LNCaP clone FGC (cell line): Measurements from ENCODE around the gene GHRL.
A peak's percentile ranks its signal among the peaks of the same experiment; 100 is the strongest.
"Not testable (repeated sequence)": the region's sequence is repeated elsewhere in the genome, so short reads cannot be mapped to it uniquely, and the experiment has no call there.

Experiments
- DNase-seq: peaks from one replicate; pipeline ENCODE4 v3.0.0-alpha.2; 2011; ENCODE audit warnings: low read depth
- H3K4me3 ChIP-seq: 2 replicates; pipeline ENCODE4 v1.5.1; 2011; ENCODE audit warnings: mild to moderate bottlenecking, low read depth, low read length, control low read depth
- CTCF ChIP-seq: IDR thresholded peaks from 2 replicates; pipeline ENCODE4 v1.5.1; 2012; ENCODE audit warnings: mild to moderate bottlenecking; ENCODE audit not compliant: control insufficient read depth, insufficient read depth; ENCODE audit errors: extremely low read depth

The GHRL gene

DNA sequence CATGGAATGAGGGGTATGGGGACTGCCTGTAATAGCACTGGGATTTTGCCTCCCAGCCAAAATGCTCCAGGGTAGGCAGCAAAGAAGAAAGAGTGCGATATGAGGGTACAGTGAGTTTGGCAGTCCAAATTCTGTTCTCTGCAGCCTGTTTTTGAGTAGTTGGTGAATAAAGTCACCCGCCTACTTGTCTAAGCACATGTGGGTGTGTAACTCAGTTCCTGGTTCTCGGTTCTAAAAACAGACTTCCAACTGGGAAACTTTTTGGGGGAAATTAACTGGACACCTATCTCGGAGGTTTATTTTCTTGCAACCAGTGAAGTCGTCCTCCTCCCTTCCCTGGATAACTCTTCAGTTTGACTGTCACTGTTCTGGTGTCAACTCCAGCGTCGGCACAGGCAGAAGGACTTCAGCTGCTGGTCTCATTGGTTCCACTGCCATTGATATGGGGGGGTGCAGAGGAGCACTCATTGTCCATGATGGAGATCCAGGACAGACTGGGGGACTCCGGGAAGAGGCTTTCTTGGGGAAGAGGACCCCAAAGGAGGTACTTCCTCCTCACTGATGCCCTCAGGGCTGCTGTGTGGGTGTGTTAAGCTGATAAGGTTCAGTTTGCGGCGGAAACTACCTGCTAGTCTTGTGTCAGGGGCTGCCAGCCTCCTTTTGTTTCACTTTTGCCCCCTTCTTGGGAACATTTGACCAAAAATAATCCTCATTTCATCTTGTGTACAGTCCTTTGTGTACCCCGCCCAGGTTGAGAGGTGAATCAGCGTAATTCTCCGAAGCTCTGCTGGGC is 13.2 kb downstream of the GHRL start:
- no peak for TF ChIP-seq CTCF
- H3K4me3 ChIP-seq, result no peak overlapping the region
- DNase-seq, result no peak

GRCh38 chr3:10278501-10278900 is 14.2 kb downstream of the GHRL start:
- no peak for TF ChIP-seq CTCF
- DNase-seq, result no peak
- H3K4me3 ChIP-seq, result no peak overlapping the region

DNA sequence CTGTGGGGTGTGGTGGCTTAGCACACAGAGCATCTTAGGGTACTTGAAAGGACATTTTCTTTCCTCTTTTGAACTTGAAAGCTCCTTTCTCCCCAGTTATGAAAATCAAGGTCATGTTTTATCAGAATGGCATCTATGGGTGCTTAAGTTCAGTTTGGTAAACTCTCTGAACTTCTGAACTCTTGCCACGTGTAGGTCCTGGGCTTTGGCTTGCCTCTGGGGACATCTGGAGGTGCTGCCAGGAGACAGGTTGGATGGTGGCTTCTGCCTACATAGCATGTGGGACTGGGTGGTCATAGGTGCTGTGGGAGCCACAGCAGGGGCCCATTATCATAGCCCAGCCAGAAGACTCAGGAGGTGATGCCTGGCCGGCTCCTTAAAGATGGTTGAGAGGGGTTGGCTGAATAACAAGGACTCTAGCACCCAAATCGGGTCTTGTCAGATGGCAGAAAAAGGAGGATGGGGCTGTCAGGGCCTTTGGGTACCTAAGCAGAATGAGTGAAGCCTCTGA is 15.6 kb downstream of the GHRL start:
- TF ChIP-seq CTCF, result no peak
- no peak overlapping the region for H3K4me3 ChIP-seq
- DNase-seq, result no peak

DNA sequence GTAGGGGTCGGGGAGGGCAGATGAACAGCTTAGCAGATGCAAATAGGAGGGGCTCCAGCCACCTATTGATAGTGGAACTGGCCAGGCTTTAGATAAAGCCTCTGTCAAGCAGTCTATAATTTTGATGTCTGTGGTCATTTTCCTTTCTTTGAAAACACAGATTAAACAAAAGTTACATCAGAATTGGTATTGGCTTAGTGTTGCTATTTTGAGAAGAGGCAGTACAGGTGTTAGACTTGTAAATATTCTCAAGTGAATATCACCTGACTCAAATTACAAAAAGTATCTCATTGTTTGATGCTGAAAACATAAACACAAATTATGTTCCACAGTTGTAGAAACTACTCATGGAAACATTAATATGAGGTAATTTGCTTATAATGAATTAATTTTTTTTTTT is 18.1 kb downstream of the GHRL start:
- H3K4me3 ChIP-seq, result no peak overlapping the region
- no peak for DNase-seq
- TF ChIP-seq CTCF, result no peak

- DNase-seq, result peak; percentile 55
- no peak overlapping the region for H3K4me3 ChIP-seq
- TF ChIP-seq CTCF, result no peak
Observed at GRCh38 chr3:10273702-10274305, 18.9 kb downstream of the GHRL start.

DNA sequence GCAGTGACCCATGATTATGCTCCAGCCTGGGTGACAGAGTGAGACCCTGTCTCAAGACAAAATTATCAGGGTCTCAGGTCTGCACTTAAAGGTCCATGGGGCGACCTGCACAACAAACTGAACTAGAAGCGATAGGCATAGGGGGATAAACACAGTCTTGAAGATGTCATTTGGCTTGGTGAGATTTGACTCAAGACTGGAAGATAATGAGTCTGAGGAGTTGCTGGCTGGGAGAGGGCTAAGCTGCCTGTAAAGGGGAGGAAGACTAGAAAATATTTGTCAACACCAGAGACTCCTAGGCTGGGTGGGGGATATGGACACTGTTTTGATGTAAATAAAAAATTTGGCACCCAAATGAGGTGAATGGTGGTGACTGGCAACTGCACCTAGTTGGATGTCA is 19.8 kb downstream of the GHRL start:
- no peak overlapping the region for H3K4me3 ChIP-seq
- DNase-seq, result no peak
- no peak for TF ChIP-seq CTCF

DNA sequence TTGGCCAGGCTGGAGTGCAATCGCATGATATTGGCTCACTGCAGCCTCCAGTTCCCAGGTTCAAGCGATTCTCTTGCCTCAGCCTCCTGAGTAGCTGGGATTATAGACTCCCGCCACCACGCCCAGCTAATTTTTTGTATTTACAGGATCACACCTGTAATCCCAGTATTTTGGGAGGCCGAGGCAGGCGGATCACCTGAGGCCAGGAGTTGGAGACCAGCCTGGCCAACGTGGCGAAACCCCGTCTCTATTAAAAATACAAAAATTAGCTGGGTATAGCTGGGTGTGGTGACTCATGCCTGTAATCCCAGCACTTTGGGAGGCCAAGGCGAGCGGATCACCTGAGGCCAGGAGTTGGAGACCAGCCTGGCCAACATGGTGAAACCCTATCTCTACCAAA is 20.3 kb downstream of the GHRL start:
- not testable (repeated sequence) for H3K4me3 ChIP-seq, DNase-seq
